Prostate gland (tissue), 2 donors: ENCODE measurements around the gene CC2D2B.

Experiments
- POLR2A ChIP-seq: fragments of 450-650 bp; IDR thresholded peaks from one replicate; pipeline ENCODE4 v1.6.1; 2016; ENCODE audit warnings: antibody characterized with exemption, mild to moderate bottlenecking
- TF ChIP-seq, protein P1 (sequence below), 4 experiments: fragments of 200-600 bp in 2 of 4; fragments of 450-650 bp in 2 of 4; sonication (generic) in 2 of 4; IDR thresholded peaks; 1 replicate in 3 of 4; 2 replicates in 1 of 4; pipeline ENCODE4 v1.5.1; 2016 to 2019; ENCODE audit warnings: antibody characterized with exemption in 4 of 4, mild to moderate bottlenecking in 2 of 4, moderate library complexity in 2 of 4

DNA sequence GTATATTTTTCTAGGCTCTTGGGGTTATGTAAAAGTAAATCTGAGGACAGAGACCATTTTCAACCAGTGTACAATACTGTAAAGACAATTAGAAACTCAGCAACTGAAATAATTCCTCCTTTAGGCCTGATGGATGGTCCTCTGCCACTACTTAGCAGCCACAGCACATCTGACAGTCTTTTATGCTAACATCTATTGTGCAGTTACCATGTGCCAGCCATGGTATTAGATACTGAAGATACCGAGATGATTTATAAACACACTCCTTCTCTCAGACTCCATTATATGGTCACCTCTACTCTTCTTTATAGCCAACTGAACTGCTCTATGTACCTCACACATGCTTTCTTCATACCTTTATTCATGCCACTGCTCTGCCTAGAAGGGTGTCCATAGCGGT lies 74.4 kb downstream of the CC2D2B start:
- TF ChIP-seq, protein P1, sequence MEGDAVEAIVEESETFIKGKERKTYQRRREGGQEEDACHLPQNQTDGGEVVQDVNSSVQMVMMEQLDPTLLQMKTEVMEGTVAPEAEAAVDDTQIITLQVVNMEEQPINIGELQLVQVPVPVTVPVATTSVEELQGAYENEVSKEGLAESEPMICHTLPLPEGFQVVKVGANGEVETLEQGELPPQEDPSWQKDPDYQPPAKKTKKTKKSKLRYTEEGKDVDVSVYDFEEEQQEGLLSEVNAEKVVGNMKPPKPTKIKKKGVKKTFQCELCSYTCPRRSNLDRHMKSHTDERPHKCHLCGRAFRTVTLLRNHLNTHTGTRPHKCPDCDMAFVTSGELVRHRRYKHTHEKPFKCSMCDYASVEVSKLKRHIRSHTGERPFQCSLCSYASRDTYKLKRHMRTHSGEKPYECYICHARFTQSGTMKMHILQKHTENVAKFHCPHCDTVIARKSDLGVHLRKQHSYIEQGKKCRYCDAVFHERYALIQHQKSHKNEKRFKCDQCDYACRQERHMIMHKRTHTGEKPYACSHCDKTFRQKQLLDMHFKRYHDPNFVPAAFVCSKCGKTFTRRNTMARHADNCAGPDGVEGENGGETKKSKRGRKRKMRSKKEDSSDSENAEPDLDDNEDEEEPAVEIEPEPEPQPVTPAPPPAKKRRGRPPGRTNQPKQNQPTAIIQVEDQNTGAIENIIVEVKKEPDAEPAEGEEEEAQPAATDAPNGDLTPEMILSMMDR (IDR thresholded peaks at IDR 0.05): no peak
- TF ChIP-seq POLR2A: no peak
